DMS153 (cell line): ENCODE measurements around the gene CISD3.
"Not testable (repeated sequence)": the region's sequence is repeated elsewhere in the genome, so short reads cannot be mapped to it uniquely, and the experiment has no call there.

Experiments used
- DNase-seq: peaks from one replicate; lab custom pipeline; 2025; lab: John Stamatoyannopoulos, UW

The CISD3 gene

DNA sequence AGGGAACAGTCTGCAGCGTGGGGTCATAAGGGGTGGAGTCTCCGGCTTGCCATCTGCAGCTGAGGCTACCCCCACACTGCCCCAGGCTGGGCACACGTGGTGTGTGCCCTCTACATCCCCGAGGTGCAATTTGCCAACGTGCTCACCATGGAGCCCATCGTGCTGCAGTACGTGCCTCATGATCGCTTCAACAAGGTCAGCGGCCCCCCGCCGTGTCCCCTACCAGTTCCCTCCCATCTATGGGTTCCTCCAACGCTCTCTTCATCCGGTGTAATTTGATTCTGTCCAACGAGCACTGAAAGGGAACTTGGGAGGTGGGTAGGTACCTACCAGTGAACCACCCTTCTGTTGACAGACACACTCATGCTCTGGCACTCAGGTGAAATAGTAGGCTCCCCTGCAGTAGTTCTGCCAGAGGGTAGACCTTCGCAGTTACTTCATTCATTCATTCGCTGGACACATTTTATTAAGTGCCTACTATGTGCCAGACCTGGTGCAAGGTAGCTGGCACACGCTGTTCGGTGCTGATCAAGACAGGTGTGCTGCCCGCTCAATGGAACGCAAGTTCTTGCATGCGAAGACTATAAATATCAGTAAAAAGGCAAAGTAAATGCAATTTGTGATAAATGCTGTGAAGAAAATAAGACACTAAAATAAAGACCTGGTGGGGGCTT, 22.3 kb upstream of the CISD3 start:
- no peak for DNase-seq

DNA sequence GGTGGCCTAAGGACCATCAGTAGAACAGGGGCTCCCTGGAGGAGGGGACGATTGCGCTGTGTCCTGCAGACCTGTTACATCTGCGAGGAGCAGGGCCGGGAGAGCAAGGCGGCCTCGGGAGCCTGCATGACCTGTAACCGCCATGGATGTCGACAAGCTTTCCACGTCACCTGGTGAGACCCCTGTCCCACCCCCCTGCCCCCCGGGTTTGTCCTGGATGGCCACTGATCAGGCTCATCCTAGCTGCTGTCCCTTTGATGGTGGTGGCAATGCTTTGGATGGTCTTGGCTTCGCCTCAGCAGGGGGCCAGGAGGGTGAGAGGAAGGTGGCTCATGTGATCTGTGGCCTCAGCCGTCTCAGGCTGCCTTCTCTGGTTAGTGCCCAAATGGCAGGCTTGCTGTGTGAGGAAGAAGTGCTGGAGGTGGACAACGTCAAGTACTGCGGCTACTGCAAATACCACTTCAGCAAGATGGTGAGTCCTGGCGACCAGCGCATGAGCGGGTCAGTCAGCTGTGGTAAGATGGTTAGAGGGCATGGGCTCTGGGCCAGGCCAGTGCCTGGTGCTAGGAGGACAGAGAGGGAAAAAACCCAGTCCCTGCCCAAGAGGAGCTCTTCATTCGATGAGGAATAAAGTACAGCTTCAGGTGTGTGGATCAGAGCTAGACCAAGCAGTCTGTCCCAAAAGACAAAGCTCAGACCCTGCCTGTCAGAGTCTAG, 20.9 kb upstream of the CISD3 start:
- no peak for DNase-seq

DNA sequence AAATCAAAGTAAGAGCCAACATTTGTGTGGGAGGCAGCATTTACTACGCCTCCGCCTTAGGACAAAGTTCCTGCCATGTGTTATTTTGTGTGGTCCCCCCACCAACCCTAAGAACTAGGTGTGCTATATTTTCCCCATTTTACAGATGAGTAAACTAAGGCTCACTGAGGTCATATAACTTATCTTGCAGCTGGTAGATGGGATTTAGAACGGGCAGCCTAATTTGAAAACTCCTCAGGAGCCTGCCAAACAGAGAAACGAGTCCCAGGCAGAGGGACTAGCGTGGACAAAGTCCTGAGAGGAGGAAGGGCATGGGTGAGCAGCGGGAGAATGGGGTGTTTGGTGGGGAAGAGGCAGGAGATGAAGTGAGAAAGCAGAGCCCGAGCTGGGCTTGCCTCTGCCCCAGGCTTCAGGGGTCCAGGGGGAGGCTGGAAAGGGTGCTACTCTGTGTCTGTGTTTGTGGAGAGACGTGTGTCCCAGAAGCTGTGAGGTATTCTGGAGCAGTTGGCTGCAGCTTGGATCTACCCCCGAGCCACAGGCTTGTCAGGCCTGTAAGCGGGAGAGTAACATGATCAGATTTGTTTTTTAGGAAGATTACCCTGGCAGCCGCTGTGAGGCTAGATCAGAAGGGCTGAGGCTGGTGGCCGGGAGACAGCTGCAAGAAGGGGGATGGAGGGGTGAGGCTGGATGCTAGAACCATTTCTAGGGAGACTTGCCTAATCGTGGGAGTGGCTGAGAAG, 20.1 kb upstream of the CISD3 start:
- DNase-seq = no peak

DNA sequence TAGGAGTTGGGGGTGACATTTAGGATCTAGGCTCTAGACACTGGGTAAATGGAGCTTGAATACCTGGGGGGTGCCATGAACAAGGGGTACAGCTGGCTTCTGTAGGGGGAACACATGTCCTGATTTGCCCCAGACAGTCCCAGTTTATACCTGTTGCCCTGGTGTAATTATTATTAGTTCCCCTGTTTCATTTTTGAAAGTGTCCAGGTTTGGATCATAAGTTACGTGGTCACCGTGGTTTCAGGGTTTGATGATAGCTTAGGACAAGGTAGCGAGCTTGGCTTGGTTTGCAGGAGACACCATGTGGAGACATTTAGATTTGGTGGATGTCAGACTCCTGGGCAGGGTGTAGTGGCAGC, 19.6 kb upstream of the CISD3 start:
- DNase-seq = no peak

DNA sequence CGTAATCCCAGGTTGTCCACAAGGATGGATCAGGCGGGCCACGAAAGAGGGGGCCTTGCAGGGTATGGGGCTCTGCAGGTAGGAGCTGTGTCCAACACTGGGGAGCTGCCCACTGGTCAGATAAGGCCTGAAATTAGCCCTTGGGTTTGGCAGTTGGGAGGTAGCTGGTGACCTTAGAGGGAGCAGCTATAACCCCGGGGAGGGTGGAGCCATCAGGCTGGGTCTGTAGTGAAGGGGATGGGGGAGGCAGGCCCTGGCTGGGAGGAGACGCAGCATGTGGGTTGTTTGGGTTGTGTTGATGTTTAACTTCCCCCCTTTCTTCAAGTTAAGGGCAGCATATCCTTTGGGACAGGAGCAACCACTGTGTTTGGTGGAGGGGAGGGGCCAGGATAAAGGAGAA, 19.2 kb upstream of the CISD3 start:
- DNase-seq = no peak

DNA sequence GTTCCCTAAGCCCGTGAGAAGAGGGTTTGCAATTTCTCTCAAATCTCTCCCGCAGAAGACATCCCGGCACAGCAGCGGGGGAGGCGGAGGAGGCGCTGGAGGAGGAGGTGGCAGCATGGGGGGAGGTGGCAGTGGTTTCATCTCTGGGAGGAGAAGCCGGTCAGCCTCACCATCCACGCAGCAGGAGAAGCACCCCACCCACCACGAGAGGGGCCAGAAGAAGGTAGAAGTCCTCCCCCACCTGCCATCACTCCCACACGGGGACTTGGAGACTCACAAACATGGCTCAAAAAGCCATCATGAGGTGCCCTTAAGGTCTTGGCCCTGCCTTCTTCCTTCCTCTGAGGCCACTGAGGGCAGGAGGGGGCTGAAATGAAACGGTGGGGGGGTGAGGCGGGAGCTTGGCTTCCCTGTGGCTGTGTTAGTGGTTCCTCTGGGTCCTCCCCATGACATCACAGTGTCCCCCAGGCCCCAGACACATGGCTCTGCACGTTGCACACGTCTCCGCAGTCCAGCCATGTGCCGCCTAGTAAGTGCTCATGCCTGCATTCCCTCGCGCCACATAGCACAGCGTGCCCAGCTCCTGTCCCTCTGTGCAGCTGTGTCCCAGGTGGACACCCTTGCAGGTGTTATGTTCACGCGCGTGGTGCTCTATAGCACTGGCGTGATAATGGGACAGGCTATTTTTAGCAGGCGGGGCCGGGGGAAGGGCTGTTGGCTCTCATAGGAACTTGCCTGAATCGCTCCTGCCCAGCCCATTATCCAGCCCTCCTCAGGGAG, 18.2 kb upstream of the CISD3 start:
- DNase-seq = no peak

DNA sequence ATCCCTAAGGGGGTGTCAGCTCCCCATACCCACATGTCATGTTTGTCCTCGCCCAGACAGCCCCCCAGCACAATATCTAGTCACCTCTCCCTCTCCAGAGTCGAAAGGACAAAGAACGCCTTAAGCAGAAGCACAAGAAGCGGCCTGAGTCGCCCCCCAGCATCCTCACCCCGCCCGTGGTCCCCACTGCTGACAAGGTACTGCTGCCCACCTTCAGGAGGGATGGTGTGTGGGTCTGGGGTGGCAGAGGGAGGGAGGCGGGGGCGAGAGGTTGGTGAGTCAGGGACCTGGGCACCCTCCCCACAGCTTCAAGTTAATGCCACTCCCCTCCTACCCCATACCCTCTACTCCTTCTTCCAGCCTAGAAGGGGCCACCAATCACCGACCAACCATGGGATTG, 17.5 kb upstream of the CISD3 start:
- DNase-seq = no peak

DNA sequence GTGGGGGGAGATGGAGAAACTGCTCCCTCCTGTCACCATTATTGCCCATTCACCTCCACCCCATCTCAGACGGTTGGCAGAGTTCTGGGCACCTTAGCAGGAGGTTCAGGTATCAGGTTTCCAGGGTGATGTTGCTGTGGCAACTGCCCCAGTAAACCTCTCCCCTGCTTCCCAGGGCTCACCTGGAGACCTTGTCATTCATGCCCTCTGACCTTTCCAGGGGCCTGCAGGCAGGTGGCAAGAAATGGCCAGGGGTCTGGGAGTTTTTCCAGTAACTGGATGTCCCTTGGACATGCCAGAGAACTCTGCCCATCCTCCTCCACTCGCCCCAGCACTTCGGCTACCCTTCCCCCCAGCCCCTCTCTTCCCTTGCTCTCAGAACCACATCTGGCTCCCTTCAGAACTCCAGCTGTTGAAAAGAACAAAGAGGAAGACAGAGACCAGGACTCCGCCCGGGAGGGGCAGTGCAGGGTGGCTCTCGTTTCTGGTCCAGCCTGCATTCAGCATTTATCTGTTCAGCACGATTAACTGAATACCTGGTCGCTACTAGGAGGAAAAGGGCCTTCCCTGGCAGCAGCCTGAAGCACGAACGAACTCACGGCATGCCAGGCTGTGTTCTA, 16.6 kb upstream of the CISD3 start:
- no peak for DNase-seq

DNA sequence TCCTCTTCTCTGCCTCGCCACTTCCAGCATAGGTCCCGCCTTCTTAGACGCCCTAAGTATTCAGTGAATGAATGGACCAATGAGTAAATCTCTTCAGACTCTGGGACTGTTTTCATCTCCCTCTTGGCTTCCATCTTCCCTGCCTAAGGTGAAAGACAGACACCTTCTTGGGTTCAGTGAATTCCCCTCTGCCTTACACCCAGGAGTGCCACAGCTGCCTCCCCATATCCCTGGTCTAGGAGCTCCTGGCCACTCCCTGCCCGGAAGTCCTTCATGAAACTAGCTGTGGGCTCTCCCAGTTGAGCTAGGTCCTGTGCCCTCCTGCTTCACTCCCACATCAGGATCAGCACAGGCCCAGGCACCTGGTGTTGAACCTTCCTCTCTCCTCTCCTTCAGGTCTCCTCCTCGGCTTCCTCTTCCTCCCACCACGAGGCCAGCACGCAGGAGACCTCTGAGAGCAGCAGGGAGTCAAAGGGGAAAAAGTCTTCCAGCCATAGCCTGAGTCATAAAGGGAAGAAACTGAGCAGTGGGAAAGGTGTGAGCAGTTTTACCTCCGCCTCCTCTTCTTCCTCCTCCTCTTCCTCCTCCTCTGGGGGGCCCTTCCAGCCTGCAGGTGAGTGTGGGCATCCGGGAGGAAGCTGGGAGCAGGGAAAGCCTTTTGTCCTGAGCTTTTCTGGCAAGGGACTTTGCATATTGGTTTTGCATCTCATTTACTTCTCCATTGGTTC, 14.8 kb upstream of the CISD3 start:
- no peak for DNase-seq

DNA sequence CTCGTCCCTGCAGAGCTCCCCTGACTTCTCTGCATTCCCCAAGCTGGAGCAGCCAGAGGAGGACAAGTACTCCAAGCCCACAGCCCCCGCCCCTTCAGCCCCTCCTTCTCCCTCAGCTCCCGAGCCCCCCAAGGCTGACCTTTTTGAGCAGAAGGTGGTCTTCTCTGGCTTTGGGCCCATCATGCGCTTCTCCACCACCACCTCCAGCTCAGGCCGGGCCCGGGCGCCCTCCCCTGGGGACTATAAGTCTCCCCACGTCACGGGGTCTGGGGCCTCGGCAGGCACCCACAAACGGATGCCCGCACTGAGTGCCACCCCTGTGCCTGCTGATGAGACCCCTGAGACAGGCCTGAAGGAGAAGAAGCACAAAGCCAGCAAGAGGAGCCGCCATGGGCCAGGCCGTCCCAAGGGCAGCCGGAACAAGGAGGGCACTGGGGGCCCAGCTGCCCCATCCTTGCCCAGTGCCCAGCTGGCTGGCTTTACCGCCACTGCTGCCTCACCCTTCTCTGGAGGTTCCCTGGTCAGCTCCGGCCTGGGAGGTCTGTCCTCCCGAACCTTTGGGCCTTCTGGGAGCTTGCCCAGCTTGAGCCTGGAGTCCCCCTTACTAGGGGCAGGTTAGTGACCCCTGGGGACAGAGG, 13.7 kb upstream of the CISD3 start:
- DNase-seq = no peak

DNA sequence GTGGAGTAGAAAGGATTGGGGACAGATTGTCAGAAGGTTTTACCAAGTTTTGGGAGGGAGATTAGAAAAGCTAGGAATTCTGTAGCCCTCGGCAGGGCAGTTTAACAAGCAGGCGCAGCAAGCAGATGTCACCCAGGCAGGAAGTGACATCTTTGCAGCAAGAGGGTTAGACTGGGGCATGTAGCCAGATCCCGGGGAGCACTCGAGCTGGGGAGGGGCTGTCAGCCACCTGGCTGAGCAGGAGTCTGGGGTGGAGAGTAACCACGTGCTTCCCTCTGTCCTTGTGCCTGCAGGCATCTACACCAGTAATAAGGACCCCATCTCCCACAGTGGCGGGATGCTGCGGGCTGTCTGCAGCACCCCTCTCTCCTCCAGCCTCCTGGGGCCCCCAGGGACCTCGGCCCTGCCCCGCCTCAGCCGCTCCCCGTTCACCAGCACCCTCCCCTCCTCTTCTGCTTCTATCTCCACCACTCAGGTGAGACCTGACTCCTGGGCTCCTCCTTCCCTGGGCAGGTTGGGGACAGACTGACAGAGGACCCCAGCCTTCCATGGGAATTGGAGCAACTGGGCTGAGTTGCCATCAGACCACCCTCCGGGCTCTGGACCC, 12.9 kb upstream of the CISD3 start:
- no peak for DNase-seq

DNA sequence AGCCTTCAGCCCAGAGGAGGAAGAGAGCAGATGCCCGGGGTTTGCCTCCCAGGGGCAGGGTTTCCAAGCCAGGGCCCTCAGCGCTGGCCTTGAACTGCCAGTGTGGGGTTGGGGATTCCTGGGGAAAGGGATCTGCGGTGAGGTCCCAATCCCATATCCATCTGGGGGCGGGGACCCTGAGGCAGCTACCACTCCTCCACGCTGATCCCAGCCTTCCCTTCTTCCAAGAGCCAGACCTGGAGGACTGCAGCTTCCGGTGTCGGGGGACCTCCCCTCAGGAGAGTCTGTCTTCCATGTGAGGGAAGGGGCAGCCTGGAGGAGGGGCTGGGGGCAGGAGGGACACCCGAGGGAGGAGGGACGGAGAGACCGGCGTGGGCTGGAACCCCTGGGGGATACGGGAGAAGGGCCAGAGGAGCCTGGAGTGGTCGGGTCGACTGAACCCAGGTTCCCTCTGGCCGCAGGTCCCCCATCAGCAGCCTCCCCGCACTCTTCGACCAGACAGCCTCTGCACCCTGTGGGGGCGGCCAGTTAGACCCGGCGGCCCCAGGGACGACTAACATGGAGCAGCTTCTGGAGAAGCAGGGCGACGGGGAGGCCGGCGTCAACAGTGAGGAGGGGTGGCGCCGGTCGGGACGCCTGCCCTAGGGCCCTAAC, 10.7 kb upstream of the CISD3 start:
- DNase-seq = no peak

DNA sequence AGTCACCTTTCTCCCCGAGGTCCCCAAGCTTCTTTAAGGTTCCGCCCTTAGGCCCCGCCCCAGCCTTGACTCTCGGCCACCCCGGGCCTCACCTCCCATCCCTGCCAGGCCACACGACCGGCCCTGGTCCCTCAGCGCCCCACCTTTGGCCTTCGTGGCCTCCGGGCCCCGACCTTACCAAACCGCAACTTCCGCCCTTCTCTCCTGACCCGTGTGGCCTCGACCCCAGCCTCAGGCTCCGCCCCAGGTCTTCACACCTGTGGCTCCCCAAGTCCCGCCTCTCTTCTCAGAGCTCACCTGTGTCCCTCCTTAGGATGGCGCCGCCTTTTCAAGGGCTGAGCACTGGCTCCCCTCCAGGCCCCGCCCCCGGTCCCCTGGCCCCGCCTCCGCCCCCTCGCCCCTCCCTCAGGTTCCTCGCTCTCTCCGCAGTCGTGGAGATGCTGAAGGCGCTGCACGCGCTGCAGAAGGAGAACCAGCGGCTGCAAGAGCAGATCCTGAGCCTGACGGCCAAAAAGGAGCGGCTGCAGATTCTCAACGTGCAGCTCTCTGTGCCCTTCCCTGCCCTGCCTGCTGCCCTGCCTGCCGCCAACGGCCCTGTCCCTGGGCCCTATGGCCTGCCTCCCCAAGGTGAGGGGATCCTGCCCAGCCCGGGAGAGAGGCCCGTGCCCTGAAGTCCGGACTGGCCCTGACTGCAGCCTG, 10.0 kb upstream of the CISD3 start:
- no peak for DNase-seq

DNA sequence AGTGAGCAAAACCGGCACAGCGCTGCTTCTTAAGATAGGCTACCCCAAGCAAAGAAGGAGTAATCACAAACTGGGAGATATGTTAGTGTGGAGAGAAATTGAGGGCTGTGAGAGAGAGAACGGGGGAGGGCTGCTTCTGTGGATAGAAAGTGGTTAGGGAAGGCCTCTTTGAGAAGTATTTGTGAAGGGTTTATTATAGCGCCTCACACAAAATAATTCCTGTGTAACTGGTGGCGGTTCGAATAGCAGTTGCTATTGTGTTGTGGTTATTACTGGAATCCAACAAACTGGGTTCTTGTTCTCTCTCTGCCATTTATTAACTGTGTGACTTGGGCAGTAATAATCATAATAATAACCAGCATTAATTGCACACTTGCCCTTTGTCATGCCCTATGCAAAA, 9.2 kb upstream of the CISD3 start:
- no peak for DNase-seq

DNA sequence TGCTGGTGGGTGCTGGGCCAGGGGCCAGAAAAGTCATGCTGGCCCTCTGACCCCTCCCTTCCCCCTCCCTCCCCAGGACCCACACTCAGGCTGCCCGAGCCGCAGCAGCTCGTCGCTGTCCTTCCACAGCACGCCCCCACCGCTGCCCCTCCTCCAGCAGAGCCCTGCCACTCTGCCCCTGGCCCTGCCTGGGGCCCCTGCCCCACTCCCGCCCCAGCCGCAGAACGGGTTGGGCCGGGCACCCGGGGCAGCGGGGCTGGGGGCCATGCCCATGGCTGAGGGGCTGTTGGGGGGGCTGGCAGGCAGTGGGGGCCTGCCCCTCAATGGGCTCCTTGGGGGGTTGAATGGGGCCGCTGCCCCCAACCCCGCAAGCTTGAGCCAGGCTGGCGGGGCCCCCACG, 8.3 kb upstream of the CISD3 start:
- no peak for DNase-seq

DNA sequence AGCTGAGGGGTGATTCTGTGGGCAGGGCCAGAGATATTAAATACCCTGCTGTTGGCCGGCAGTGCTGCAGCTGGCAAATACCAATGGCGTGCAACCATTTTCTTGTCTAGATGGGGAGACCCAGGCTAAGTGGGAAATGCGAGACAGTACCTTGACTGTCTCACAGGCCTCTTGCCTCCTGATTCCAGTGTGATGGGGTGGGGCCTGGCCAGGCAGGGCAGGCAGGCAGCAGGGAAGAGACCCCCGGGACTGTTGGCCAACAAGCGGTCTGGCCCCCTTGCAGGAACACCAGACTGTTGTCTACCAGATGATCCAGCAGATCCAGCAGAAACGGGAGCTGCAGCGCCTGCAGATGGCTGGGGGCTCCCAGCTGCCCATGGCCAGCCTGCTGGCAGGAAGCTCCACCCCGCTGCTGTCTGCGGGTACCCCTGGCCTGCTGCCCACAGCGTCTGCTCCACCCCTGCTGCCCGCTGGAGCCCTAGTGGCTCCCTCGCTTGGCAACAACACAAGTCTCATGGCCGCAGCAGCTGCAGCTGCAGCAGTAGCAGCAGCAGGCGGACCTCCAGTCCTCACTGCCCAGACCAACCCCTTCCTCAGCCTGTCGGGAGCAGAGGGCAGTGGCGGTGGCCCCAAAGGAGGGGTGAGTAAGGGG, 5.7 kb upstream of the CISD3 start:
- DNase-seq = peak; percentile 79

DNA sequence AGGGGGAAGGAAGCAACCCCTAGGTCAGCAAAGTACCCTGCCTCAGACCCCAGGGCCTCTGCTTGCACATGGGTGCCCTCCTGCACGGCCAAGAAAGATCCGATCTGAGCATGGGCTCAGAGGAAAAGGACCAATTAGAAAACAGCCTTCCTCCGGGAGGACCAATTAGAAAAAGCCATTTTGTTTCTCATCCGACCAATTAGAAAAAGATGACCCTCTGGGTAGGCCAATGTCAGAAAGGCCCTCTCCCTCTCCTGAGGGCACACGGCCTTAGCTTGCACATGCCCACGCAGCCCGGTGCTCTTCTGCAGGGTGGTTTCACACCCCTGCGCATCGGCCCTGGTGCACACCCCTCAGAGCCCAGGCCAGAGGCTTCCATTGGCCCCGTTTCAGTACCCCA, 5.1 kb upstream of the CISD3 start:
- no peak for DNase-seq

DNA sequence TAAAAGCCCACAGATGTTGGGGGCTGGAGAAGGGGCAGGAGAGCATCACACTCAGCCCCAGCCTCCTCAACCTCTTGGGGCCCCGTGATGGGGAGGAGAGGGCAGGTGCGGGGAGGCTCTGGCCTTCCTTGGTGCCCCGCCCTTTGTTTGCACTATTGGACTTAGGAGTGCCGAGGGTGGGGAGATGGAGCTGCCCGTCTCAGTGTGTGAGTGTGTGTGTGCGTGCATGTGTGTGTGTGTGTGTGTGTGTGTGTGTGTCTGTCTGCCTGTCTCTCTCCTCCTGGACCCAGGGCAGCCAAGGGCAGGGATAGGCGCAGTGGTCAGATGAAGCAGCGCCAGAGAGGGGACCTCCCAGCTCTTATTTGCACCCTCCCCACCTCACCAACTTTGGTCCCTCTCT, 4.0 kb upstream of the CISD3 start:
- DNase-seq = not testable (repeated sequence)

DNA sequence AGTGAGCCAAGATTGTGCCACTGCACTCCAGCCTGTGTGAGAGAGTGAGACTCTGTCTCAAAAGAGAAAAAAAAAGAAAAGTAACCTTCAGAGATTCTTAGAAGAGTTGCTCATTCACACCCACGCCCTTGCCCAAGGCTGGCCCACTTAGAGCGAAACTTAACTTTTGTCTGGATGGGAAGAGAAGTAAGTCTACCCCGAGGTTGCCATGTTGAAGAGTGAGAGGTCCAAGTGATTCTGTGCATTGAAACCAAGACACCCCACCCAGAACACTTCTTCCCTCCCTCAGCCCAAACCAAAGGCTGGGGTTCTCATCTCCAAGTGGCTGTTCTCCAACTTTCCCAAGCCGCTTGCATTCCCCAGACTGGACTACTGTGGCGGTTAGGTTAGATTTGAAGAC, 2.4 kb upstream of the CISD3 start:
- DNase-seq = no peak
